CD14-positive monocyte (primary cell): ENCODE results near the gene CHAF1A. TPM values are rescaled to one million over a fixed set of nuclear protein-coding genes. Genes with fewer than 3 reads are reported as not detected.

Experiments
- DNase-seq, 3 donors: peaks; one replicate each; pipeline ENCODE4 v3.0.0-alpha.2; 2011 to 2022
- H2AFZ ChIP-seq: 2 replicates; pipeline ENCODE4 v1.6.0; 2012; ENCODE audit warnings: mild to moderate bottlenecking, low read depth, low read length, inconsistent platforms; ENCODE audit not compliant: insufficient read depth, poor library complexity, severe bottlenecking
- H3K27ac ChIP-seq, 2 donors: 1 replicate in 1 of 2; 2 replicates in 1 of 2; pipeline ENCODE4 v1.5.1; 2012 to 2013; ENCODE audit warnings: low read length in 2 of 2, control low read depth in 1 of 2, inconsistent platforms in 1 of 2, low read depth in 1 of 2, mild to moderate bottlenecking in 1 of 2
- H3K27me3 ChIP-seq, 2 donors: one replicate each; pipeline versions ENCODE4 v1.6.0 to v1.6.1; 2011 to 2013; ENCODE audit warnings: low read length in 2 of 2; ENCODE audit not compliant: control insufficient read depth in 2 of 2, insufficient read depth in 2 of 2
- H3K36me3 ChIP-seq, 2 donors: replicated peaks in 1 of 2; 1 replicate in 1 of 2; 2 replicates in 1 of 2; pipeline versions ENCODE4 v1.5.1 to v1.6.1; 2012 to 2013; ENCODE audit warnings: low read length in 2 of 2, control low read depth in 1 of 2, inconsistent platforms in 1 of 2, mild to moderate bottlenecking in 1 of 2; ENCODE audit not compliant: insufficient read depth in 2 of 2, control insufficient read depth in 1 of 2
- H3K4me1 ChIP-seq, 2 donors: 1 replicate in 1 of 2; 2 replicates in 1 of 2; pipeline versions ENCODE4 v1.5.1 to v1.6.1; 2012 to 2013; ENCODE audit warnings: low read length in 2 of 2, control low read depth in 1 of 2, inconsistent platforms in 1 of 2, mild to moderate bottlenecking in 1 of 2, moderate library complexity in 1 of 2; ENCODE audit not compliant: insufficient read depth in 2 of 2, control insufficient read depth in 1 of 2
- H3K4me2 ChIP-seq: replicated peaks from 2 replicates; pipeline ENCODE3; 2012; ENCODE audit warnings: low read length, moderate library complexity, mild to moderate bottlenecking; ENCODE audit not compliant: poor library complexity, severe bottlenecking; ENCODE audit errors: extremely low read depth
- H3K4me3 ChIP-seq, 3 experiments: fragments of 200-600 bp in 1 of 3; sonication (generic) in 1 of 3; replicated peaks in 1 of 3; 1 replicate in 2 of 3; 2 replicates in 1 of 3; pipeline ENCODE4 v1.5.1; 2011 to 2013; ENCODE audit warnings: low read length in 3 of 3, mild to moderate bottlenecking in 3 of 3, control low read depth in 2 of 3, low read depth in 2 of 3, inconsistent platforms in 1 of 3, moderate library complexity in 1 of 3
- H3K79me2 ChIP-seq: 2 replicates; pipeline ENCODE4 v1.6.0; 2012; ENCODE audit warnings: mild to moderate bottlenecking, control low read depth, inconsistent platforms, low read length, moderate library complexity; ENCODE audit not compliant: insufficient read depth
- H3K9ac ChIP-seq: 2 replicates; pipeline ENCODE4 v1.6.0; 2017; ENCODE audit warnings: low read length, mild to moderate bottlenecking; ENCODE audit not compliant: insufficient read depth, poor library complexity, severe bottlenecking
- H3K9me3 ChIP-seq, 2 donors: replicated peaks in 1 of 2; 1 replicate in 1 of 2; 2 replicates in 1 of 2; pipeline versions ENCODE4 v1.5.1 to v1.6.1; 2012 to 2013; ENCODE audit warnings: low read length in 2 of 2, control low read depth in 1 of 2; ENCODE audit not compliant: control insufficient read depth in 1 of 2, insufficient read depth in 1 of 2
- H4K20me1 ChIP-seq: 2 replicates; pipeline ENCODE4 v1.6.0; 2012; ENCODE audit warnings: mild to moderate bottlenecking, low read length, control low read depth, moderate library complexity; ENCODE audit not compliant: insufficient read depth
- H3K27ac Mint-ChIP-seq, 7 donors: one replicate each; pipeline ENCODE4 v1.8.0; 2020; ENCODE audit warnings: mild to moderate bottlenecking in 7 of 7, mixed read lengths in 7 of 7, moderate library complexity in 6 of 7, inconsistent platforms in 2 of 7
- H3K27me3 Mint-ChIP-seq, 3 donors: one replicate each; pipeline ENCODE4 v1.8.0; 2021 to 2022; ENCODE audit warnings: low read depth in 3 of 3, mild to moderate bottlenecking in 3 of 3, mixed read lengths in 3 of 3, moderate library complexity in 3 of 3, inconsistent platforms in 1 of 3
- H3K36me3 Mint-ChIP-seq, 2 donors: one replicate each; pipeline ENCODE4 v1.8.0; 2020; ENCODE audit warnings: mixed read lengths in 2 of 2, inconsistent platforms in 1 of 2, mild to moderate bottlenecking in 1 of 2
- H3K4me1 Mint-ChIP-seq: one replicate; pipeline ENCODE4 v1.8.0; 2020; ENCODE audit warnings: mild to moderate bottlenecking, mixed read lengths
- H3K4me3 Mint-ChIP-seq, 2 donors: one replicate each; pipeline ENCODE4 v1.8.0; 2020; ENCODE audit warnings: mild to moderate bottlenecking in 2 of 2, mixed read lengths in 2 of 2, moderate library complexity in 1 of 2
- H3K9me3 Mint-ChIP-seq, 7 donors: one replicate each; pipeline ENCODE4 v1.8.0; 2020 to 2022; ENCODE audit warnings: mixed read lengths in 7 of 7, mild to moderate bottlenecking in 6 of 7, moderate library complexity in 6 of 7, inconsistent platforms in 2 of 7
- WGBS: methylation state at CpG from one replicate; pipeline ENCODE4 v1.1.5; 2013; ENCODE audit warnings: missing lambda C conversion rate; ENCODE audit not compliant: insufficient coverage; 5-methylcytosine and 5-hydroxymethylcytosine counted together
- intact Hi-C, 2 donors: fragments of 100-400 bp; cut with micrococcal nuclease; formaldehyde crosslinking; loops; one replicate each; pipeline versions ENCODE4 v1.15.0 to v1.15.1; 2023
- polyA plus RNA-seq, 3 donors: library from polyadenylated mRNA; depleted of rRNA in 1 of 3; unstranded in 2 of 3; stranded (reverse) in 1 of 3; fragments of 300-500 nt in 2 of 3; fragments of >200 nt in 1 of 3; fragmentation: Illumina TruSeq in 2 of 3; gene quantifications; 1 replicate in 2 of 3; 2 replicates in 1 of 3; pipeline ENCODE4 v1.2.3, GENCODE V29; 2012 to 2021
- TF ChIP-seq, protein P1 (sequence below): fragments of 200-600 bp; IDR thresholded peaks from one replicate; pipeline ENCODE4 v1.8.0; 2022; ENCODE audit warnings: antibody characterized with exemption, mild to moderate bottlenecking

The CHAF1A gene
- polyA plus RNA-seq, 3 donors = 4.4 to 26.4 (median 5.4) TPM

DNA sequence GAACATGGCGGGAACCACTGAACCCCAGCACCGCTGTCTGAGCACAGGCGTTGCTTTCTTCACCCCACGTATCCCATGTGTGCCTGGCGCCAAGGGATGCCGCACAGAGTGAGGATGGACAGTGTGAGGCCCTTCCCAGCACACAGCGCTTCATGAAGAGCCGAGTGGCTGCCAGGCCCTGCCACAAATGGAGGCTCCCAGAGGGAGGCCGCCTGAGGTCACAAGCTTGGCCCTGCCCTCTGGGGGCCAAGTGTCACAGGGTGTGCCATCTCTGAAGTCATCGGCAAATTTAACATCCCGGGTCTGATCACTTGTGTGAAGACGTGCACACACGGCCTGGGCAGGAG lies 34.7 kb upstream of the CHAF1A start:
- intact Hi-C loops = no loop called here
- Histone ChIP-seq H3K9ac (no peak overlapping the region), H3K4me2 (no peak overlapping the region), H2AFZ (no peak overlapping the region), H3K9me3 (no peaks in the 10 kb centered on the region), H3K4me1 (peaks cover 38 to 42% of the 10 kb centered on the region in 2 donors), H3K36me3 (peaks cover 29 to 45% of the 10 kb centered on the region in 2 donors), H3K4me3 (no peak overlapping the region), H3K27me3 (no peaks in the 10 kb centered on the region), H3K79me2 (peaks cover 54% of the 10 kb centered on the region), H4K20me1 (peaks cover 91% of the 10 kb centered on the region), H3K27ac (peak overlapping the region; percentile 2 to 60)
- H3K9me3 Mint-ChIP-seq = no peaks in the 10 kb centered on the region
- no peak for DNase-seq
- no peaks in the 10 kb centered on the region for H3K27me3 Mint-ChIP-seq
- peaks cover 44 to 71% of the 10 kb centered on the region in 2 donors for H3K36me3 Mint-ChIP-seq
- H3K4me3 Mint-ChIP-seq = no peak overlapping the region
- H3K4me1 Mint-ChIP-seq = peaks cover 44% of the 10 kb centered on the region
- TF ChIP-seq, protein P1, sequence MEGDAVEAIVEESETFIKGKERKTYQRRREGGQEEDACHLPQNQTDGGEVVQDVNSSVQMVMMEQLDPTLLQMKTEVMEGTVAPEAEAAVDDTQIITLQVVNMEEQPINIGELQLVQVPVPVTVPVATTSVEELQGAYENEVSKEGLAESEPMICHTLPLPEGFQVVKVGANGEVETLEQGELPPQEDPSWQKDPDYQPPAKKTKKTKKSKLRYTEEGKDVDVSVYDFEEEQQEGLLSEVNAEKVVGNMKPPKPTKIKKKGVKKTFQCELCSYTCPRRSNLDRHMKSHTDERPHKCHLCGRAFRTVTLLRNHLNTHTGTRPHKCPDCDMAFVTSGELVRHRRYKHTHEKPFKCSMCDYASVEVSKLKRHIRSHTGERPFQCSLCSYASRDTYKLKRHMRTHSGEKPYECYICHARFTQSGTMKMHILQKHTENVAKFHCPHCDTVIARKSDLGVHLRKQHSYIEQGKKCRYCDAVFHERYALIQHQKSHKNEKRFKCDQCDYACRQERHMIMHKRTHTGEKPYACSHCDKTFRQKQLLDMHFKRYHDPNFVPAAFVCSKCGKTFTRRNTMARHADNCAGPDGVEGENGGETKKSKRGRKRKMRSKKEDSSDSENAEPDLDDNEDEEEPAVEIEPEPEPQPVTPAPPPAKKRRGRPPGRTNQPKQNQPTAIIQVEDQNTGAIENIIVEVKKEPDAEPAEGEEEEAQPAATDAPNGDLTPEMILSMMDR = no peak
- WGBS = 95% methylated on average over 13 of the region's 13 CpGs
- H3K27ac Mint-ChIP-seq = peak overlapping the region in 6 of 7 donors; percentile 50 to 87 (median 80)

DNA sequence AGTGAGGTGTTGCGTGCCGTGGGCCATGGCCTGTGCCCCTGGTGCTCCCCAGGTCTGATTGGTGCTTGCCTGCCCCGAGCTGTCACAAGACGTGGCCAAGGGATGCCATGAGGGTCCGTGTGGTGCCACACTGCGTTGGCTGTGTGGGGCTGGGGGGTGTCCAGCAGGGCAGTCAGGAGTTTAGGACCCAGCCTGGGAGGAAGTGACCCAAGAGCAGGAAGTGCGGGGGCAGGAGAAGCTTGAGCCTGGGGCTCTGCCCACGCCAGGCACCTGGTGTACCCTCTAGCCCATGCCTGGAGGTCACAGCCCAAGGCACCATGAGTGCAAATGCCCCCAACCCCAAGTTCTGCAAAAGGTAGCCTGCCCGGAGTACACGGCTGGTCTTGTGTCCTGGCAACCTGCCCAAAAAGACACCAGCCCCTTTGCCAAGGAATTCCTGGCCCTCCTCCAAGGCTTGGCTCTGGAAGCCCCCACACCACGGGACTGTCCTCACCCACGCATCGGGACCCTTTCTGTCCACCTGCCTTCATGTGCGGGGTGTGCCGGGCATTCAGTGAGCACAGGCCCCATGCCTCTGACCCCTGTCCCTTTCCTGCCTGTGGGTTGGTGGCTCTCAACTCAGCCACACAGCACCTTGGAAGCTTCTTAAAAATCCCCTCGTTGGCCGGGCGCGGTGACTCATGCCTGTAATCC lies 34.2 kb upstream of the CHAF1A start:
- Histone ChIP-seq H3K79me2 (peaks cover 60% of the 10 kb centered on the region), H2AFZ (no peak overlapping the region), H3K4me1 (peaks cover 38 to 43% of the 10 kb centered on the region in 2 donors), H3K36me3 (peaks cover 24 to 42% of the 10 kb centered on the region in 2 donors), H3K27me3 (no peaks in the 10 kb centered on the region), H3K9me3 (no peaks in the 10 kb centered on the region), H3K4me3 (peak overlapping the region in 1 of 3 experiments; percentile 75), H3K4me2 (peak overlapping the region; percentile 88), H3K27ac (peak overlapping the region; percentile 2 to 60), H3K9ac (peak overlapping the region; percentile 70), H4K20me1 (peaks cover 91% of the 10 kb centered on the region)
- DNase-seq = peak in 2 of 3 donors; percentile 9 to 61
- 65% methylated on average over 18 of the region's 19 CpGs for WGBS
- H3K9me3 Mint-ChIP-seq = no peaks in the 10 kb centered on the region
- H3K36me3 Mint-ChIP-seq = peaks cover 41 to 67% of the 10 kb centered on the region in 2 donors
- TF ChIP-seq, protein P1 = no peak
- H3K4me3 Mint-ChIP-seq = peak overlapping the region; percentile 76 to 90
- peaks cover 44% of the 10 kb centered on the region for H3K4me1 Mint-ChIP-seq
- no peaks in the 10 kb centered on the region for H3K27me3 Mint-ChIP-seq
- H3K27ac Mint-ChIP-seq = peak overlapping the region in 6 of 7 donors; percentile 82 to 90 (median 85)
- intact Hi-C loops = no loop called here
